ENCODE data around the gene PRKAR2A.
"Not testable (repeated sequence)": the region's sequence is repeated elsewhere in the genome, so short reads cannot be mapped to it uniquely, and the experiment has no call there.

PRKAR2A gene

DNA sequence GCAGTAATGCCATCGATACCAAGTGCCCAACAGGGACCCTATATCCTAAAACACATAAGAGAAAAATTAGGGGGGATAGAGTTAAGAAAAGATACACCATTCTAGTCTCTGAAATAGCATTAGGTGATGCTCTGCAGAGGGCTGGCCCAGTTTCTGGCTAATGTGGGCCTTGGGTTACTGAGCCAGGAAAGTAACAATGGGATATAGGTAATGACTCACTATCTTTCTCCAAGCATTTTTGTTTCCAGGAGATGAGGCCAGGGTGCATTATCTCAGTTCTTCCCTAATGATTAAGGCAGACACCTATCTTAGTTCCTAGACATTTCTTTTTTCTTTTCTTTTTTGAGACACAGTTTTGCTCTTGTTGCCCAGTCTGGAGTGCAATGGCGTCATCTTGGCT lies 50.0 kb downstream of the PRKAR2A start:
- no peak for DNase-seq (ENCODE audit: low read depth)
- TF ChIP-seq, protein P1, sequence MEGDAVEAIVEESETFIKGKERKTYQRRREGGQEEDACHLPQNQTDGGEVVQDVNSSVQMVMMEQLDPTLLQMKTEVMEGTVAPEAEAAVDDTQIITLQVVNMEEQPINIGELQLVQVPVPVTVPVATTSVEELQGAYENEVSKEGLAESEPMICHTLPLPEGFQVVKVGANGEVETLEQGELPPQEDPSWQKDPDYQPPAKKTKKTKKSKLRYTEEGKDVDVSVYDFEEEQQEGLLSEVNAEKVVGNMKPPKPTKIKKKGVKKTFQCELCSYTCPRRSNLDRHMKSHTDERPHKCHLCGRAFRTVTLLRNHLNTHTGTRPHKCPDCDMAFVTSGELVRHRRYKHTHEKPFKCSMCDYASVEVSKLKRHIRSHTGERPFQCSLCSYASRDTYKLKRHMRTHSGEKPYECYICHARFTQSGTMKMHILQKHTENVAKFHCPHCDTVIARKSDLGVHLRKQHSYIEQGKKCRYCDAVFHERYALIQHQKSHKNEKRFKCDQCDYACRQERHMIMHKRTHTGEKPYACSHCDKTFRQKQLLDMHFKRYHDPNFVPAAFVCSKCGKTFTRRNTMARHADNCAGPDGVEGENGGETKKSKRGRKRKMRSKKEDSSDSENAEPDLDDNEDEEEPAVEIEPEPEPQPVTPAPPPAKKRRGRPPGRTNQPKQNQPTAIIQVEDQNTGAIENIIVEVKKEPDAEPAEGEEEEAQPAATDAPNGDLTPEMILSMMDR (conservative IDR thresholded peaks at IDR 0.05; ENCODE audit: low read depth, low read length), result no peak
- no peak overlapping the region for H3K4me3 ChIP-seq (ENCODE audit: low read depth, low read length)

DNA sequence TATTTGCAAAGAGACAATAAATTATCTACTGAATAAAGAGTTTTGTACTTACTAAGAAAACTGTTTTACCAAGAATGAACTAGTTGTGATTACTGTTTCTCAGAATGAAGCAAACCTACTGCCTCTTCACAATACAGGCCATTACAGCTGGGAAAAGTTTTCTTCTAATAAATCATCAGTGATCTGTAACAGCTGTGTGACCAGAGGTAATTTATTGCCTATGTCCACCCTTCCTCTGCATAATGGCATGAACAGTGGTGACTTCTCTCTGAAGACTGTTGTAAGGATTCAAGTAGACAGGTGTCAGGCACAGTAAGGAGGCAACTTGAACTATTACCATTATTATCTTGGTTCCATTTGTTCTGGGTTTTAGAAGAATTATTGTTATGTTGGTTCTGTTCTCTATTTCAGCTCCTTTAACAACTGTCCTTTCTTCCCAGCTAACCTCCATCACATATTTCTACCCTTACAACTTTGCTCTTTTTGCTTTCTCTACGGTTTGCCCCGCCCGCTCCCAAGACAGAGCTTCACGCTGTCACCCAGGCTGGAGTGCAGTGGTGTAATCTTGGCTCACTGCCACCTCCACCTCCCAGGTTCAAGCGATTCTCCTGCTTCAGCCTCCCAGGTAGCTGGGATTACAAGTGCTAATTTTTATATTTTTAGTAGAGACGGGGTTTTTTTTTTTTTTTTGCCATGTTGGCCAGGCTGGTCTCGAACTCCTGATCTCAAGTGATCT lies 51.5 kb downstream of the PRKAR2A start:
- DNase-seq (ENCODE audit: low read depth), result no peak
- TF ChIP-seq, protein P1 (conservative IDR thresholded peaks at IDR 0.05; ENCODE audit: low read depth, low read length), result no peak
- H3K4me3 ChIP-seq (ENCODE audit: low read depth, low read length), result no peak overlapping the region

DNA sequence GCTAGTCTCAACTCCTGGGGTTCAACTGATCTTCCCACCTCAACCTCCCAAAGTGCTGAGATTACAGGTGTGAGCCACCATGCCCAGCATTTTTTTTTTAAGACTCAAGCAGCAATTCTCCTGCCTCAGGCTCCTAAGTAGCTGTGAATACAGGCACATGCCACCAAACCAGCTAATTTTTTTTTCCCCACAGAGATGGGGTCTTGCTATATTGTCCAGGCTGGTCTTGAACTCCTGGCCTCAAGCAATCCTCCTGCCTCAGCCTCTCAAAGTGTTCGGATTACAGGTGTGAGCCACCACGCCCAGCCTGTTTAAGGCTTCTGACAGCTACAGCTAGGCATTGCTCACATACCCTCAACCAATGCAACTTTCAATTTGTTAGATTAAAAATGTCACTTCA lies 54.2 kb downstream of the PRKAR2A start:
- H3K4me3 ChIP-seq (ENCODE audit: low read depth, low read length); DNase-seq (ENCODE audit: low read depth): not testable (repeated sequence)

DNA sequence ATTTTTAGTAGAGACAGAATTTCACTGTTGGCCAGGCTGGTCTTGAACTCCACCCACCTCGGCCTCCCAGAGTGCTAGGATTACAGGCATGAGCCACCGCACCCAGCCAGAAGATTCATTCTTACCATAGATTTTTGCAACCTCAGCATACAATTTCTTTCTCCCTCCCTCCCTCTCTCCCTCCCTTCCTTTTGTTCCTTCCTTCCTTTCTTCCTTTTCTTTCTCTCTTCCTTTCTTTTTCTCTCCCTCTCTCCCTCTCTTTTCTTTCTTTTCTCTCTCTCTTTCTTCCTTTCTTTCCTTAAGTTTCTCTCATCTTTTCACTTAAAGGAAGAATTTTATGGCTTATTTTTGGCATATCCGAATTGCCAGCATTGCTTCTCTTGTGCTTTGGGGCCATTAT lies 58.0 kb downstream of the PRKAR2A start:
- TF ChIP-seq, protein P1 (conservative IDR thresholded peaks at IDR 0.05; ENCODE audit: low read depth, low read length), result no peak
- no peak overlapping the region for H3K4me3 ChIP-seq (ENCODE audit: low read depth, low read length)
- DNase-seq (ENCODE audit: low read depth), result no peak

DNA sequence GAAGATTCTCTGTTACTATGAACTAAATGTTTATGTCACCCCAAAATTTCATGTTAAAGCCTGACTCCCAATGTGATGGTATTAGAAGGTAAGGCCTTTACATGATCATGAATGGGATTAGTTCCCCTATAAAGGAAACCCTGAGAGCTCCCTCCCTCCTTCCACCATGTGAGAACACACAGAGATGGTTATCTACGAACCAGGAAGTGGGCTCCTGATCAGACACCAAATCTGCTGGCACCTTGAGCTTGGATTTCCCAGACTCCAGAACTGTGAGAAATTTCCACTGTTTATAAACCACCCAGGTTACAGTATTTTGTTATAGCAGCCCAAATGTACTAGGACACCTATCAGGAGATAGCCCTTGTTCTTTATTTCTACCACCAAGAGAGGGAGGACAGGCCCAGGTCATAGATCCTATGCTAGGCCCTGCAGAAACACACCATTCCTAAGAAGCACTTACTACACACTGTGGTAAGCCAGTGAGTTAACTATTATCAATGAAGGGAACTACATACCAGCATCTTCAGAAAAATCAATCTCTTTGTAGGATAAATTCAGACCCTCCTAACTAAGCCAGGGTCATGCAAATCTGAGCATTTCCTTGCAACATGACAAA lies 59.0 kb downstream of the PRKAR2A start:
- H3K4me3 ChIP-seq (ENCODE audit: low read depth, low read length), result no peak overlapping the region
- TF ChIP-seq, protein P1 (conservative IDR thresholded peaks at IDR 0.05; ENCODE audit: low read depth, low read length), result no peak
- DNase-seq (ENCODE audit: low read depth), result no peak

DNA sequence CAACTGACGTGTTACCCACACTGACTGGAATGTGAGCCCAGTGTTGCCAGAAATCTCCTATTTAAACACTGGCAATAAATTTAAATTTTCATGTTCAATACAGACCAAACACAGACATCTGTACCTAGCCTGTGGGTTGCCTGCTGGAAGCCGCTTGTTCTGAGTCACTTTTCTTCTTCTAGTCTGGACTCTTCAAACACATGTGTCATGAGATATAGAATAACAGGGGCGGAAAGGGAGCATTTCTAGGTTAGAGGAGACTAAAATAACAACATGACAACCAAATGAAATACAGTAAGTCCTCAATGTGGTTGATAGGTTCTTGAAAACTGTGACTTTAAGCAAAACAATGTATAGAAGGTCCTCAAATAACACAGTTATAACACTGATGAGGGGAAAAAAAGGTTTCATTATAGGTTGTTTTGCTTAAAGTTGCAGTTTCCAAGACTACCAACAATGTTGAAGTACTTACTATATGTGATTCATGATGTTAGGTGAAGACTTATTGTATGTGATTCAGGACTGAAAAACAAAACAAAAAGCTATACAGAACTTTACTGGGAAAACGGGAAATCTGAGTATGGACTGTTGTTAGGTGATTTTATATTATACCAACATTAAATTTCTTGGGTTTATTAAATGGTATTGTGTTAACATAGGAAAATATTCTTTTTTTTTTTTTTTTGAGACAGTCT lies 63.1 kb downstream of the PRKAR2A start:
- DNase-seq (ENCODE audit: low read depth), result peak; percentile 79
- H3K4me3 ChIP-seq (ENCODE audit: low read depth, low read length), result no peak overlapping the region
- TF ChIP-seq, protein P1 (conservative IDR thresholded peaks at IDR 0.05; ENCODE audit: low read depth, low read length), result no peak

DNA sequence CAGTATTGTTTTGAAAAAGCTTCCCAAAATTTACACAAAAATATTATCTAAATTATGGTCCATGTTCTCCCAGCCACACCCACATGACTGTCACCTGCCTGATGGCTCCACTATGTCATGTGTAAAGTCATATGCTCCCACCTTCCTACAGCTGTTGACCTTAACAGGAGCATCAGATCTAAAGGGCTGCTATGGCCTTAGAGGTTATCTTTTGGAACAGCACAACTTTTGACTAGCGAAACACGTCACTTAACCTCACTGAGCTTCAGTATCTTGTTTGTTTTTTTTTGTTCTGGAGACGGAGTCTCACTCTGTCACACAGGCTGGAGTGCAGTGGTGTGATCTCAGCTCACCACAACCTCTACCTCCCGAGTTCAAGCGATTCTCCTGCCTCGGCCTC lies 64.4 kb downstream of the PRKAR2A start:
- TF ChIP-seq, protein P1 (conservative IDR thresholded peaks at IDR 0.05; ENCODE audit: low read depth, low read length), result no peak
- DNase-seq (ENCODE audit: low read depth), result no peak
- no peak overlapping the region for H3K4me3 ChIP-seq (ENCODE audit: low read depth, low read length)

All from choroid plexus epithelial cell (primary cell).